Activated CD4-positive, alpha-beta memory T cell treated with anti-CD3 and anti-CD28 coated beads for 36 hours (primary cell): Measurements from ENCODE around the gene PPP2R2D. TPM values are rescaled to one million over a fixed set of nuclear protein-coding genes. Genes with fewer than 3 reads are reported as not detected.

ENCODE experiments used
- CTCF ChIA-PET: fragments of 350-600 bp; sonication (Branson Sonifier 250); formaldehyde crosslinking; loops from one replicate; lab custom pipeline; 2021; ENCODE audit warnings: antibody characterized with exemption, inconsistent platforms; lab: Charles Lee
- POLR2A ChIA-PET: fragments of 350-600 bp; sonication (Branson Sonifier 250); formaldehyde crosslinking; loops from one replicate; lab custom pipeline; 2021; ENCODE audit warnings: antibody characterized with exemption; lab: Charles Lee
- DNase-seq: peaks from one replicate; pipeline ENCODE4 v3.0.0-alpha.2; 2020
- H3K27ac Mint-ChIP-seq: one replicate; pipeline ENCODE4 v1.8.0; 2021; ENCODE audit warnings: mixed read lengths
- H3K27me3 Mint-ChIP-seq: one replicate; pipeline ENCODE4 v1.8.0; 2021; ENCODE audit warnings: mixed read lengths
- H3K36me3 Mint-ChIP-seq: one replicate; pipeline ENCODE4 v1.8.0; 2021; ENCODE audit warnings: mixed read lengths
- H3K4me1 Mint-ChIP-seq: one replicate; pipeline ENCODE4 v1.8.0; 2021; ENCODE audit warnings: low read depth, mixed read lengths
- H3K4me3 Mint-ChIP-seq: one replicate; pipeline ENCODE4 v1.8.0; 2021; ENCODE audit warnings: mild to moderate bottlenecking, mixed read lengths
- H3K9me3 Mint-ChIP-seq: one replicate; pipeline ENCODE4 v1.8.0; 2021; ENCODE audit warnings: mixed read lengths
- intact Hi-C: fragments of 100-400 bp; cut with micrococcal nuclease; formaldehyde crosslinking; loops from one replicate; pipeline ENCODE4 v1.15.1; 2023
- total RNA-seq, 2 experiments: library from RNA; stranded (reverse); gene quantifications; one replicate each; pipeline ENCODE4 v1.2.3, GENCODE V29; 2021

PPP2R2D gene
- total RNA-seq, 2 experiments from 2014 or later, result 31.9 to 32.3 TPM

- H3K4me3 Mint-ChIP-seq, result no peak overlapping the region
- H3K9me3 Mint-ChIP-seq, result no peaks in the 10 kb centered on the region
- H3K36me3 Mint-ChIP-seq, result peaks cover 20% of the 10 kb centered on the region
- H3K4me1 Mint-ChIP-seq, result peaks cover 74% of the 10 kb centered on the region
- intact Hi-C loops, result loop anchor here (5.0 to 10.0 kb wide), 2 partner anchors 542 to 1791 kb away; partner anchors contain the start of gene C10orf143
- ChIA-PET POLR2A (no interaction called here), CTCF (interaction anchor here (1.3 to 1.9 kb wide), 2 partner anchors 20 to 23 kb away, joined by 4 to 5 read pairs; no protein-coding TSS in a partner anchor)
- peak overlapping the region; percentile 87 for H3K27ac Mint-ChIP-seq
- peak; percentile 49 for DNase-seq
- H3K27me3 Mint-ChIP-seq, result no peaks in the 10 kb centered on the region
Measured at GRCh38 chr10:131905603-131906268, 4.9 kb downstream of the PPP2R2D start.

GRCh38 chr10:131906269-131906639 is 5.4 kb downstream of the PPP2R2D start:
- intact Hi-C loops, result loop anchor here (5.0 to 10.0 kb wide), 2 partner anchors 541 to 1791 kb away; partner anchors contain the start of gene C10orf143
- no peak overlapping the region for H3K4me3 Mint-ChIP-seq
- H3K27ac Mint-ChIP-seq, result peak overlapping the region; percentile 87
- H3K27me3 Mint-ChIP-seq, result no peaks in the 10 kb centered on the region
- peaks cover 75% of the 10 kb centered on the region for H3K4me1 Mint-ChIP-seq
- DNase-seq, result no peak
- ChIA-PET POLR2A (no interaction called here), CTCF (interaction anchor here (1.3 to 1.9 kb wide), 2 partner anchors 21 to 22 kb away, joined by 4 to 5 read pairs; no protein-coding TSS in a partner anchor)
- H3K36me3 Mint-ChIP-seq, result peaks cover 21% of the 10 kb centered on the region
- H3K9me3 Mint-ChIP-seq, result no peaks in the 10 kb centered on the region

GRCh38 chr10:131907679-131908078 is 6.9 kb downstream of the PPP2R2D start:
- peak; percentile 9 for DNase-seq
- POLR2A ChIA-PET, result no interaction called here

GRCh38 chr10:131908151-131908550 is 7.3 kb downstream of the PPP2R2D start:
- POLR2A ChIA-PET, result no interaction called here
- no peaks in the 10 kb centered on the region for H3K27me3 Mint-ChIP-seq
- H3K27ac Mint-ChIP-seq, result peak overlapping the region; percentile 40
- CTCF ChIA-PET, result interaction anchor here (0.6 to 1.6 kb wide), 3 partner anchors 18 to 35 kb away, joined by 3 to 7 read pairs (median 3); no protein-coding TSS in a partner anchor
- H3K4me1 Mint-ChIP-seq, result peaks cover 71% of the 10 kb centered on the region
- intact Hi-C loops, result loop anchor here (5.0 to 10.0 kb wide), 2 partner anchors 539 to 1793 kb away; partner anchors contain the start of gene C10orf143
- peaks cover 2% of the 10 kb centered on the region for H3K9me3 Mint-ChIP-seq
- H3K4me3 Mint-ChIP-seq, result no peak overlapping the region
- H3K36me3 Mint-ChIP-seq, result peaks cover 30% of the 10 kb centered on the region
- DNase-seq, result no peak

More at GRCh38 chr10:131907679-131908078, 6.9 kb downstream of the PPP2R2D start:
- Mint-ChIP-seq H3K4me1 (peaks cover 73% of the 10 kb centered on the region), H3K27ac (peak overlapping the region; percentile 40), H3K9me3 (peaks cover 2% of the 10 kb centered on the region), H3K4me3 (peak overlapping the region; percentile 14), H3K27me3 (no peaks in the 10 kb centered on the region), H3K36me3 (peaks cover 28% of the 10 kb centered on the region)
- intact Hi-C loops, result loop anchor here (5.0 to 10.0 kb wide), 2 partner anchors 540 to 1793 kb away; partner anchors contain the start of gene C10orf143
- CTCF ChIA-PET, result interaction anchor here (0.6 to 1.6 kb wide), 3 partner anchors 18 to 36 kb away, joined by 3 to 7 read pairs (median 3); no protein-coding TSS in a partner anchor

GRCh38 chr10:131909014-131909808 is 8.4 kb downstream of the PPP2R2D start:
- Mint-ChIP-seq H3K27ac (peak overlapping the region; percentile 38), H3K27me3 (no peaks in the 10 kb centered on the region), H3K4me1 (peaks cover 73% of the 10 kb centered on the region), H3K9me3 (peaks cover 2% of the 10 kb centered on the region), H3K4me3 (no peak overlapping the region), H3K36me3 (peaks cover 35% of the 10 kb centered on the region)
- ChIA-PET CTCF (interaction anchor here (1.2 kb wide), 1 partner anchor 35 kb away, joined by 3 read pairs; no protein-coding TSS in a partner anchor), POLR2A (no interaction called here)
- DNase-seq, result peak; percentile 8
- intact Hi-C loops, result loop anchor here (5.0 to 10.0 kb wide), 2 partner anchors 538 to 1794 kb away; partner anchors contain the start of gene C10orf143

GRCh38 chr10:131909929-131910328 is 9.1 kb downstream of the PPP2R2D start:
- ChIA-PET POLR2A (no interaction called here), CTCF (interaction anchor here (1.4 kb wide), 1 partner anchor 24 kb away, joined by 3 read pairs; no protein-coding TSS in a partner anchor)
- Mint-ChIP-seq H3K36me3 (peaks cover 35% of the 10 kb centered on the region), H3K27me3 (no peaks in the 10 kb centered on the region), H3K4me1 (peaks cover 71% of the 10 kb centered on the region), H3K4me3 (no peak overlapping the region), H3K27ac (no peak overlapping the region), H3K9me3 (peaks cover 2% of the 10 kb centered on the region)
- intact Hi-C loops, result loop anchor here (5.0 to 10.0 kb wide), 2 partner anchors 537 to 1795 kb away; partner anchors contain the start of gene C10orf143
- DNase-seq, result no peak

- ChIA-PET POLR2A (no interaction called here), CTCF (interaction anchor here (1.4 kb wide), 1 partner anchor 25 kb away, joined by 3 read pairs; no protein-coding TSS in a partner anchor)
- Mint-ChIP-seq H3K27ac (peak overlapping the region; percentile 8), H3K9me3 (peaks cover 2% of the 10 kb centered on the region), H3K4me3 (no peak overlapping the region), H3K4me1 (peaks cover 68% of the 10 kb centered on the region), H3K36me3 (peaks cover 38% of the 10 kb centered on the region), H3K27me3 (no peaks in the 10 kb centered on the region)
- intact Hi-C loops, result no loop called here
- no peak for DNase-seq
Measured at GRCh38 chr10:131910663-131911314, 10.0 kb downstream of the PPP2R2D start.

GRCh38 chr10:131911451-131911850 is 10.6 kb downstream of the PPP2R2D start:
- intact Hi-C loops, result no loop called here
- H3K27ac Mint-ChIP-seq, result no peak overlapping the region
- DNase-seq, result no peak
- peaks cover 36% of the 10 kb centered on the region for H3K36me3 Mint-ChIP-seq
- no peaks in the 10 kb centered on the region for H3K27me3 Mint-ChIP-seq
- H3K4me3 Mint-ChIP-seq, result no peak overlapping the region
- peaks cover 4% of the 10 kb centered on the region for H3K9me3 Mint-ChIP-seq
- CTCF ChIA-PET, result no interaction called here
- POLR2A ChIA-PET, result no interaction called here
- H3K4me1 Mint-ChIP-seq, result peaks cover 64% of the 10 kb centered on the region

GRCh38 chr10:131912620-131913019 is 11.8 kb downstream of the PPP2R2D start:
- H3K27me3 Mint-ChIP-seq, result no peaks in the 10 kb centered on the region
- H3K4me1 Mint-ChIP-seq, result peaks cover 67% of the 10 kb centered on the region
- H3K36me3 Mint-ChIP-seq, result peaks cover 43% of the 10 kb centered on the region
- H3K27ac Mint-ChIP-seq, result no peak overlapping the region
- no peak for DNase-seq
- POLR2A ChIA-PET, result no interaction called here
- intact Hi-C loops, result no loop called here
- peaks cover 15% of the 10 kb centered on the region for H3K9me3 Mint-ChIP-seq
- H3K4me3 Mint-ChIP-seq, result no peak overlapping the region
- CTCF ChIA-PET, result no interaction called here

GRCh38 chr10:131915484-131915883 is 14.7 kb downstream of the PPP2R2D start:
- DNase-seq, result no peak
- Mint-ChIP-seq H3K9me3 (peaks cover 39% of the 10 kb centered on the region), H3K27me3 (no peaks in the 10 kb centered on the region), H3K36me3 (peaks cover 60% of the 10 kb centered on the region), H3K4me1 (peaks cover 68% of the 10 kb centered on the region), H3K27ac (no peak overlapping the region), H3K4me3 (no peak overlapping the region)
- ChIA-PET CTCF (no interaction called here), POLR2A (interaction anchor here (1.0 kb wide), 1 partner anchor 11 kb away, joined by 3 read pairs; no protein-coding TSS in a partner anchor)
- intact Hi-C loops, result no loop called here

GRCh38 chr10:131915990-131916766 is 15.4 kb downstream of the PPP2R2D start:
- DNase-seq, result no peak
- CTCF ChIA-PET, result no interaction called here
- peaks cover 39% of the 10 kb centered on the region for H3K9me3 Mint-ChIP-seq
- peaks cover 61% of the 10 kb centered on the region for H3K36me3 Mint-ChIP-seq
- H3K27me3 Mint-ChIP-seq, result no peaks in the 10 kb centered on the region
- intact Hi-C loops, result no loop called here
- H3K4me1 Mint-ChIP-seq, result peaks cover 71% of the 10 kb centered on the region
- H3K27ac Mint-ChIP-seq, result peak overlapping the region; percentile 85
- POLR2A ChIA-PET, result no interaction called here
- no peak overlapping the region for H3K4me3 Mint-ChIP-seq
